KMS-11 (cell line): ENCODE measurements around the gene SLC7A7.

Experiments used
- H2AFZ ChIP-seq: fragments of 200-600 bp; sonication (generic); 2 replicates; pipeline ENCODE4 v1.6.1; 2016; ENCODE audit warnings: antibody characterized with exemption, mixed run types, low read depth
- H3K27ac ChIP-seq: fragments of 200-600 bp; sonication (generic); 2 replicates; pipeline ENCODE4 v1.6.1; 2016; ENCODE audit warnings: mild to moderate bottlenecking, mixed run types
- H3K27me3 ChIP-seq: fragments of 200-600 bp; sonication (generic); 2 replicates; pipeline ENCODE4 v1.6.1; 2017; ENCODE audit warnings: mild to moderate bottlenecking, low read depth, mixed run types, moderate library complexity; ENCODE audit not compliant: insufficient read depth
- H3K36me3 ChIP-seq: fragments of 200-600 bp; sonication (generic); 2 replicates; pipeline ENCODE4 v1.6.1; 2017; ENCODE audit warnings: mild to moderate bottlenecking, mixed run types; ENCODE audit not compliant: insufficient read depth
- H3K4me1 ChIP-seq: fragments of 200-600 bp; sonication (generic); 2 replicates; pipeline ENCODE4 v1.6.1; 2016; ENCODE audit warnings: mild to moderate bottlenecking, low read depth, mixed run types; ENCODE audit not compliant: poor library complexity, severe bottlenecking
- H3K4me2 ChIP-seq: fragments of 200-600 bp; sonication (generic); 2 replicates; pipeline ENCODE4 v1.7.0; 2016; ENCODE audit warnings: mild to moderate bottlenecking, mixed run types
- H3K4me3 ChIP-seq: fragments of 200-600 bp; sonication (generic); IDR thresholded peaks from 2 replicates; pipeline ENCODE4 v1.6.1; 2017; ENCODE audit warnings: low read depth, low read length, mixed read lengths; ENCODE audit not compliant: insufficient read depth
- H3K79me2 ChIP-seq: fragments of 200-600 bp; sonication (generic); 2 replicates; pipeline ENCODE4 v1.6.1; 2016; ENCODE audit warnings: low read depth, mixed run types; ENCODE audit not compliant: insufficient read depth
- H3K9ac ChIP-seq: fragments of 200-600 bp; sonication (generic); 2 replicates; pipeline ENCODE4 v1.6.1; 2016; ENCODE audit warnings: mild to moderate bottlenecking, mixed run types
- H4K20me1 ChIP-seq: fragments of 200-600 bp; sonication (generic); 2 replicates; pipeline ENCODE4 v1.6.1; 2016; ENCODE audit warnings: mild to moderate bottlenecking, mixed run types; ENCODE audit not compliant: insufficient read depth
- CTCF ChIP-seq: fragments of 200-600 bp; sonication (generic); conservative IDR thresholded peaks from 2 replicates; pipeline ENCODE4 v1.6.1; 2017; ENCODE audit warnings: low read depth, mild to moderate bottlenecking, antibody characterized with exemption, low read length, moderate library complexity, mixed read lengths

SLC7A7 gene

GRCh38 chr14:22841769-22842168, 26.5 kb upstream of the SLC7A7 start:
- Histone ChIP-seq H3K79me2 (no peaks in the 10 kb centered on the region), H3K4me1 (peaks cover 27% of the 10 kb centered on the region), H3K27me3 (no peaks in the 10 kb centered on the region), H4K20me1 (no peaks in the 10 kb centered on the region), H3K27ac (no peak overlapping the region), H3K9ac (no peak overlapping the region), H3K36me3 (no peaks in the 10 kb centered on the region), H3K4me3 (no peak overlapping the region), H2AFZ (no peak overlapping the region), H3K4me2 (no peak overlapping the region)
- TF ChIP-seq CTCF: no peak

GRCh38 chr14:22841311-22841710, 26.1 kb upstream of the SLC7A7 start:
- Histone ChIP-seq H3K9ac (no peak overlapping the region), H3K4me1 (peaks cover 23% of the 10 kb centered on the region), H3K79me2 (no peaks in the 10 kb centered on the region), H3K36me3 (no peaks in the 10 kb centered on the region), H3K4me3 (no peak overlapping the region), H2AFZ (no peak overlapping the region), H3K27ac (no peak overlapping the region), H4K20me1 (no peaks in the 10 kb centered on the region), H3K4me2 (no peak overlapping the region), H3K27me3 (no peaks in the 10 kb centered on the region)
- no peak for TF ChIP-seq CTCF

- Histone ChIP-seq H3K4me2 (peak overlapping the region; percentile 45; the same call in 1 of the 2 replicates), H3K79me2 (no peaks in the 10 kb centered on the region), H3K4me1 (peaks cover 21% of the 10 kb centered on the region), H3K27ac (peak overlapping the region; percentile 28; the same call in 1 of the 2 replicates), H3K4me3 (no peak overlapping the region), H3K9ac (no peak overlapping the region), H2AFZ (no peak overlapping the region), H3K36me3 (no peaks in the 10 kb centered on the region), H3K27me3 (no peaks in the 10 kb centered on the region), H4K20me1 (no peaks in the 10 kb centered on the region)
- no peak for TF ChIP-seq CTCF
Observed at GRCh38 chr14:22839159-22839779, 24.0 kb upstream of the SLC7A7 start.

- Histone ChIP-seq H3K27ac (peak overlapping the region; percentile 28; the same call in 1 of the 2 replicates), H4K20me1 (no peaks in the 10 kb centered on the region), H3K36me3 (no peaks in the 10 kb centered on the region), H3K4me2 (peak overlapping the region; percentile 45; the same call in 1 of the 2 replicates), H3K27me3 (no peaks in the 10 kb centered on the region), H3K4me1 (peaks cover 21% of the 10 kb centered on the region), H2AFZ (peak overlapping the region; percentile 34; the same call in 1 of the 2 replicates), H3K9ac (no peak overlapping the region), H3K4me3 (no peak overlapping the region), H3K79me2 (no peaks in the 10 kb centered on the region)
- TF ChIP-seq CTCF: no peak
Observed at GRCh38 chr14:22838631-22839041, 23.4 kb upstream of the SLC7A7 start.
